H1 (cell line): ENCODE data around the gene COL4A1. TPM values are rescaled to one million over a fixed set of nuclear protein-coding genes. Genes with fewer than 3 reads are reported as not detected.

ENCODE experiments used
- CTCF ChIA-PET: fragments of 300-600 bp; sonication (Branson Sonifier 250); formaldehyde crosslinking; loops from one replicate; lab custom pipeline; 2021; ENCODE audit not compliant: partially characterized antibody; lab: Charles Lee
- POLR2A ChIA-PET: fragments of 300-600 bp; sonication (Branson Sonifier 250); formaldehyde crosslinking; loops from one replicate; lab custom pipeline; 2021; ENCODE audit warnings: inconsistent platforms; ENCODE audit not compliant: partially characterized antibody; lab: Charles Lee
- DNase-seq, 2 experiments: peaks; one replicate each; pipeline versions ENCODE4 v3.0.0 to v3.0.0-alpha.2; 2010 to 2022; ENCODE audit warnings: low spot score in 2 of 2, low read depth in 1 of 2, mixed read lengths in 1 of 2
- FAIRE-seq: peaks from 2 replicates; lab custom pipeline; 2011; peaks lifted over from hg19 to GRCh38; lab: Jason Lieb, UNC
- H2AFZ ChIP-seq: 2 replicates; pipeline ENCODE4 v1.8.1; 2012; ENCODE audit warnings: low read length, inconsistent platforms
- H2AK5ac ChIP-seq: 2 replicates; pipeline ENCODE4 v1.6.1; 2013; ENCODE audit warnings: low read depth, low read length
- H2BK120ac ChIP-seq: replicated peaks from 2 replicates; pipeline ENCODE3; 2013; ENCODE audit warnings: low read depth, low read length, inconsistent platforms
- H2BK12ac ChIP-seq: 2 replicates; pipeline ENCODE4 v1.6.1; 2013; ENCODE audit warnings: low read depth, low read length
- H2BK15ac ChIP-seq: 2 replicates; pipeline ENCODE4 v1.6.1; 2013; ENCODE audit warnings: low read length
- H2BK20ac ChIP-seq: 2 replicates; pipeline ENCODE4 v1.6.1; 2013; ENCODE audit warnings: low read length
- H2BK5ac ChIP-seq: 2 replicates; pipeline ENCODE4 v1.6.1; 2013; ENCODE audit warnings: low read depth, low read length
- H3K14ac ChIP-seq: 2 replicates; pipeline ENCODE4 v1.6.1; 2013; ENCODE audit warnings: inconsistent platforms; ENCODE audit not compliant: insufficient read length
- H3K18ac ChIP-seq: 2 replicates; pipeline ENCODE4 v1.6.1; 2013; ENCODE audit warnings: low read length; ENCODE audit errors: extremely low read depth
- H3K23ac ChIP-seq: 2 replicates; pipeline ENCODE4 v1.6.1; 2013; ENCODE audit warnings: inconsistent platforms; ENCODE audit not compliant: insufficient read length
- H3K23me2 ChIP-seq: 2 replicates; pipeline ENCODE4 v1.6.1; 2013; ENCODE audit warnings: low read depth, low read length
- H3K27ac ChIP-seq: 2 replicates; pipeline ENCODE4 v1.6.1; 2011; ENCODE audit warnings: low read depth, low read length, inconsistent platforms
- H3K27me3 ChIP-seq, 4 experiments: replicated peaks in 1 of 4; 1 replicate in 1 of 4; 2 replicates in 3 of 4; pipeline versions ENCODE4 v1.6.1 to v1.8.1; 2011 to 2013; ENCODE audit warnings: low read length in 3 of 4, mild to moderate bottlenecking in 3 of 4, inconsistent platforms in 2 of 4, mixed read lengths in 2 of 4, moderate library complexity in 1 of 4; ENCODE audit not compliant: control insufficient read depth in 3 of 4, insufficient read depth in 3 of 4; ENCODE audit errors: extremely low read depth in 1 of 4
- H3K36me3 ChIP-seq, 4 experiments: 2 replicates each; pipeline versions ENCODE4 v1.6.1 to v1.8.1; 2011 to 2013; ENCODE audit warnings: mild to moderate bottlenecking in 4 of 4, low read length in 3 of 4, moderate library complexity in 2 of 4, control low read depth in 1 of 4, inconsistent platforms in 1 of 4; ENCODE audit not compliant: insufficient read depth in 4 of 4, control insufficient read depth in 2 of 4
- H3K4ac ChIP-seq: replicated peaks from 2 replicates; pipeline ENCODE3; 2013; ENCODE audit warnings: low read length, low read depth, mixed read lengths, inconsistent platforms; ENCODE audit not compliant: insufficient read length
- H3K4me1 ChIP-seq, 4 experiments: replicated peaks in 1 of 4; 1 replicate in 1 of 4; 2 replicates in 3 of 4; pipeline versions ENCODE4 v1.6.1 to v1.8.1; 2011 to 2013; ENCODE audit warnings: low read length in 3 of 4, inconsistent platforms in 2 of 4, mixed read lengths in 1 of 4; ENCODE audit not compliant: insufficient read depth in 4 of 4, control insufficient read depth in 3 of 4
- H3K4me2 ChIP-seq, 2 experiments: 2 replicates each; pipeline versions ENCODE4 v1.6.1 to v1.8.1; 2011 to 2013; ENCODE audit warnings: low read depth in 2 of 2, low read length in 2 of 2, control low read depth in 1 of 2, inconsistent platforms in 1 of 2, mild to moderate bottlenecking in 1 of 2; ENCODE audit not compliant: insufficient read depth in 1 of 2
- H3K4me3 ChIP-seq, 4 experiments: fragments of 200-600, 300-600 bp in 1 of 4; sonication (generic), shearing (Covaris generic), sonication (Bioruptor Twin) in 1 of 4; 2 replicates each; pipeline versions ENCODE4 v1.5.1 to v1.8.1; 2011 to 2016; ENCODE audit warnings: low read length in 4 of 4, low read depth in 3 of 4, control low read depth in 2 of 4, inconsistent platforms in 2 of 4, mild to moderate bottlenecking in 2 of 4, mixed read lengths in 1 of 4, moderate library complexity in 1 of 4; ENCODE audit not compliant: insufficient read depth in 2 of 4; ENCODE audit errors: extremely low read depth in 1 of 4
- H3K56ac ChIP-seq: replicated peaks from 2 replicates; pipeline ENCODE3; 2013; ENCODE audit warnings: low read depth, mild to moderate bottlenecking, mixed read lengths, low read length, inconsistent platforms; ENCODE audit not compliant: insufficient read length
- H3K79me1 ChIP-seq: 2 replicates; pipeline ENCODE4 v1.6.1; 2013; ENCODE audit warnings: low read depth, low read length, control low read depth
- H3K79me2 ChIP-seq, 2 experiments: 2 replicates each; pipeline versions ENCODE4 v1.6.1 to v1.8.1; 2012 to 2013; ENCODE audit warnings: low read length in 2 of 2, mild to moderate bottlenecking in 2 of 2, inconsistent platforms in 1 of 2; ENCODE audit not compliant: insufficient read depth in 2 of 2, control insufficient read depth in 1 of 2
- H3K9ac ChIP-seq, 4 experiments: replicated peaks in 1 of 4; 1 replicate in 1 of 4; 2 replicates in 3 of 4; pipeline versions ENCODE4 v1.6.1 to v1.8.1; 2011 to 2013; ENCODE audit warnings: low read depth in 3 of 4, low read length in 3 of 4, control low read depth in 2 of 4, mild to moderate bottlenecking in 2 of 4, moderate library complexity in 2 of 4, inconsistent platforms in 1 of 4; ENCODE audit errors: extremely low read depth in 1 of 4
- H3K9me3 ChIP-seq, 2 experiments: 2 replicates each; pipeline versions ENCODE4 v1.6.1 to v1.8.1; 2012 to 2013; ENCODE audit warnings: mild to moderate bottlenecking in 2 of 2, moderate library complexity in 2 of 2, control low read depth in 1 of 2, inconsistent platforms in 1 of 2, low read depth in 1 of 2, low read length in 1 of 2, mixed read lengths in 1 of 2; ENCODE audit not compliant: insufficient read depth in 2 of 2
- H4K20me1 ChIP-seq, 2 experiments: replicated peaks in 1 of 2; 2 replicates each; pipeline versions ENCODE3 to v1.8.1; 2011 to 2013; ENCODE audit warnings: inconsistent platforms in 2 of 2, low read length in 2 of 2, mild to moderate bottlenecking in 1 of 2; ENCODE audit not compliant: insufficient read depth in 2 of 2, control insufficient read depth in 1 of 2
- H4K5ac ChIP-seq: 2 replicates; pipeline ENCODE4 v1.6.1; 2013; ENCODE audit warnings: low read length, low read depth, mixed read lengths, inconsistent platforms; ENCODE audit not compliant: insufficient read length
- H4K8ac ChIP-seq: 2 replicates; pipeline ENCODE4 v1.8.0; 2013; ENCODE audit warnings: mild to moderate bottlenecking, moderate library complexity, low read length, inconsistent platforms; ENCODE audit not compliant: insufficient read depth; ENCODE audit errors: extremely low read depth
- H4K91ac ChIP-seq: replicated peaks from 2 replicates; pipeline ENCODE3; 2013; ENCODE audit warnings: low read length, mixed read lengths, inconsistent platforms; ENCODE audit not compliant: insufficient read length
- ATF2 ChIP-seq: IDR thresholded peaks from 2 replicates; pipeline ENCODE4 v1.6.1; 2012; ENCODE audit warnings: low read length, inconsistent platforms
- CBX5 ChIP-seq: fragments of 300-800, 300-1000 bp; sonication (generic); IDR thresholded peaks from 2 replicates; pipeline ENCODE4 v1.7.1; 2016; ENCODE audit warnings: antibody characterized with exemption, low read length, low read depth
- CBX8 ChIP-seq: fragments of 300-800, 300-1000 bp; sonication (generic); IDR thresholded peaks from 2 replicates; pipeline ENCODE4 v1.7.1; 2016; ENCODE audit warnings: low read depth, low read length, borderline replicate concordance
- CEBPB ChIP-seq: IDR thresholded peaks from 2 replicates; pipeline ENCODE4 v1.6.1; 2012; ENCODE audit warnings: low read depth, low read length
- E2F6 ChIP-seq: IDR thresholded peaks from 2 replicates; pipeline ENCODE4 v1.6.1; 2012; ENCODE audit warnings: inconsistent platforms
- FOSL1 ChIP-seq: IDR thresholded peaks from 2 replicates; pipeline ENCODE4 v1.6.1; 2011; ENCODE audit warnings: mild to moderate bottlenecking, low read depth, low read length, moderate library complexity; ENCODE audit not compliant: insufficient read depth
- PHF8 ChIP-seq: fragments of 200-600 bp; sonication (generic); conservative IDR thresholded peaks from 2 replicates; pipeline ENCODE4 v1.7.1; 2012; ENCODE audit warnings: low read depth, mild to moderate bottlenecking, inconsistent platforms, low read length, moderate library complexity
- RFX5 ChIP-seq: IDR thresholded peaks from 2 replicates; pipeline ENCODE4 v1.6.1; 2011; ENCODE audit warnings: low read depth, low read length, improper control_type of control experiment, borderline replicate concordance
- SP4 ChIP-seq: IDR thresholded peaks from 2 replicates; pipeline ENCODE4 v1.6.1; 2012; ENCODE audit warnings: low read length, inconsistent platforms
- TCF12 ChIP-seq: IDR thresholded peaks from 2 replicates; pipeline ENCODE4 v1.6.1; 2011; ENCODE audit warnings: low read depth, mild to moderate bottlenecking, low read length
- TEAD4 ChIP-seq: IDR thresholded peaks from 2 replicates; pipeline ENCODE4 v1.6.1; 2012; ENCODE audit warnings: low read depth, low read length, inconsistent platforms, mixed read lengths
- YY1 ChIP-seq: IDR thresholded peaks from 2 replicates; pipeline ENCODE4 v1.6.1; 2011; ENCODE audit warnings: low read depth, mild to moderate bottlenecking, low read length
- WGBS, 2 experiments: shearing (Covaris generic) in 1 of 2; methylation state at CpG; one replicate each; pipeline versions ENCODE4 v1.1.6 to v1.1.7; 2013 to 2015; ENCODE audit warnings: low lambda C conversion rate in 2 of 2, mixed read lengths in 2 of 2, inconsistent platforms in 1 of 2, low coverage in 1 of 2, missing lambda C conversion rate in 1 of 2; ENCODE audit not compliant: insufficient replicate concordance in 2 of 2, insufficient coverage in 1 of 2, insufficient read length in 1 of 2; ENCODE audit errors: extremely low coverage in 1 of 2, missing lambda C conversion rate in 1 of 2; 5-methylcytosine and 5-hydroxymethylcytosine counted together
- polyA plus RNA-seq, 7 experiments: library from polyadenylated mRNA; depleted of rRNA in 3 of 7; stranded (reverse) in 5 of 7; unstranded in 2 of 7; fragments of >200 nt in 5 of 7; fragments of 200-250 nt in 2 of 7; gene quantifications; 1 replicate in 5 of 7; 2 replicates in 1 of 7; 4 replicates in 1 of 7; pipeline versions ENCODE4 v1.2.1 to v1.2.3, GENCODE V29; 2011 to 2013; ENCODE audit warnings: missing spikeins in 2 of 7, mixed read lengths in 2 of 7
- total RNA-seq: library from RNA; stranded (reverse); fragmentation: NEBNext Ultra II Directional; extraction: Animal tissue kit (Norgen Biotek cat#: 25700); gene quantifications from 2 replicates; pipeline ENCODE4 v1.2.1, GENCODE V29; 2021

Gene COL4A1
- total and polyA plus RNA-seq, 2 of the 8 experiments (the other 6 are each of a cell fraction or from before 2014, with no cell fraction given): 30.7 to 82.0 TPM

GRCh38 chr13:110263404-110263803 is 43.6 kb downstream of the COL4A1 start:
- no peak overlapping the region for H2AK5ac ChIP-seq
- H2BK15ac ChIP-seq: no peak overlapping the region
- H2BK5ac ChIP-seq: no peak overlapping the region
- peaks cover 0 to 5% of the 10 kb centered on the region in 2 experiments; a peak in 2 of 4 replicates for H3K79me2 ChIP-seq
- no peak overlapping the region for H3K14ac ChIP-seq
- H2AFZ ChIP-seq: no peak overlapping the region
- peaks cover 10 to 31% (median 19%) of the 10 kb centered on the region in 4 experiments for H3K4me1 ChIP-seq
- no peaks in the 10 kb centered on the region for H3K9me3 ChIP-seq
- H3K4me2 ChIP-seq: no peak overlapping the region
- ChIA-PET POLR2A (interaction anchor here (1.0 to 1.1 kb wide), 2 partner anchors 35 to 78 kb away, joined by 3 read pairs; no protein-coding TSS in a partner anchor), CTCF (interaction anchor here (0.8 to 6.9 kb wide), 7 partner anchors 12 to 149 kb away, joined by 3 to 30 read pairs (median 3); no protein-coding TSS in a partner anchor)
- H3K27me3 ChIP-seq: no peaks in the 10 kb centered on the region; a peak in 1 of 7 replicates
- no peak overlapping the region for H3K9ac ChIP-seq
- no peak overlapping the region for H4K5ac ChIP-seq
- no peaks in the 10 kb centered on the region; the same call in none of the 2 replicates for H3K79me1 ChIP-seq
- no peaks in the 10 kb centered on the region for H4K20me1 ChIP-seq
- H4K91ac ChIP-seq: no peak overlapping the region
- no peak overlapping the region for H3K23ac ChIP-seq
- no peak overlapping the region for H3K4ac ChIP-seq
- FAIRE-seq (no peak), DNase-seq (no peak)
- no peak overlapping the region for H4K8ac ChIP-seq
- H3K4me3 ChIP-seq: no peak overlapping the region
- no peak overlapping the region for H3K18ac ChIP-seq
- H3K56ac ChIP-seq: no peak overlapping the region
- no peak overlapping the region for H3K27ac ChIP-seq
- H2BK12ac ChIP-seq: no peak overlapping the region
- H3K36me3 ChIP-seq: no peaks in the 10 kb centered on the region
- H2BK120ac ChIP-seq: no peak overlapping the region
- 83% methylated on average over 5 of the region's 5 CpGs; no CpG with 5 or more reads in 1 of the 2 experiments for WGBS, 2 experiments
- no peak overlapping the region for H2BK20ac ChIP-seq
- H3K23me2 ChIP-seq: no peaks in the 10 kb centered on the region
- TF ChIP-seq TCF12 (no peak), ATF2 (no peak), CBX8 (no peak), YY1 (no peak), CBX5 (no peak), RFX5 (no peak), FOSL1 (no peak), E2F6 (no peak), SP4 (no peak), PHF8 (no peak), TEAD4 (no peak), CEBPB (no peak)
